Measurements from ENCODE around the gene SNX6.
"Not testable (repeated sequence)": the region's sequence is repeated elsewhere in the genome, so short reads cannot be mapped to it uniquely, and the experiment has no call there.

- not testable (repeated sequence) for TF ChIP-seq EZH2 (IDR thresholded peaks at IDR 0.05; ENCODE audit: borderline replicate concordance, low read depth, low read length, severe bottlenecking); CTCF (IDR thresholded peaks at IDR 0.05; ENCODE audit: extremely low read depth in 1 of 2, insufficient read depth in 1 of 2, low read depth in 1 of 2, low read length in 2 of 2); POLR2AphosphoS5 (IDR thresholded peaks at IDR 0.05; ENCODE audit: insufficient read depth, low read depth, low read length); MYC (IDR thresholded peaks at IDR 0.05; ENCODE audit: low read depth, low read length); JUN (IDR thresholded peaks at IDR 0.05; ENCODE audit: borderline replicate concordance, insufficient read depth, insufficient read length, low read depth); GATA2 (IDR thresholded peaks at IDR 0.05; ENCODE audit: insufficient read depth, insufficient read length, low read depth, low read length); POLR2A (IDR thresholded peaks at IDR 0.05; ENCODE audit: low read depth, low read length)
- TF ChIP-seq, protein P1, sequence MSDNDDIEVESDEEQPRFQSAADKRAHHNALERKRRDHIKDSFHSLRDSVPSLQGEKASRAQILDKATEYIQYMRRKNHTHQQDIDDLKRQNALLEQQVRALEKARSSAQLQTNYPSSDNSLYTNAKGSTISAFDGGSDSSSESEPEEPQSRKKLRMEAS (IDR thresholded peaks at IDR 0.05; ENCODE audit: insufficient read depth, insufficient read length) = not testable (repeated sequence)
These were observed 82.8 kb downstream of the SNX6 start for GRCh38 chr14:34547136-34547520.

All from endothelial cell of umbilical vein (primary cell).